Endodermal cell (in vitro differentiated cells): Measurements from ENCODE around the gene MKLN1. TPM values are rescaled to one million over a fixed set of nuclear protein-coding genes. Genes with fewer than 3 reads are reported as not detected.

Experiments used
- DNase-seq: peaks from one replicate; pipeline ENCODE4 v3.0.0-alpha.2; 2017
- H3K27ac ChIP-seq: 2 replicates; pipeline ENCODE4 v1.5.1; 2013; ENCODE audit warnings: mild to moderate bottlenecking, low read depth, low read length, moderate library complexity
- H3K27me3 ChIP-seq: 2 replicates; pipeline ENCODE4 v1.6.1; 2013; ENCODE audit warnings: mild to moderate bottlenecking, low read length, moderate library complexity; ENCODE audit not compliant: insufficient read depth, control insufficient read depth, poor library complexity, severe bottlenecking
- H3K36me3 ChIP-seq: 2 replicates; pipeline ENCODE4 v1.7.0; 2013; ENCODE audit warnings: mild to moderate bottlenecking, low read length, moderate library complexity; ENCODE audit not compliant: control insufficient read depth, insufficient read depth
- H3K4me1 ChIP-seq: one replicate; pipeline ENCODE4 v1.7.0; 2013; ENCODE audit warnings: low read length; ENCODE audit not compliant: control insufficient read depth, insufficient read depth
- H3K4me3 ChIP-seq: 2 replicates; pipeline ENCODE4 v1.5.1; 2013; ENCODE audit warnings: mild to moderate bottlenecking, low read length, moderate library complexity
- H3K9ac ChIP-seq: 2 replicates; pipeline ENCODE4 v1.6.1; 2013; ENCODE audit warnings: mild to moderate bottlenecking, low read length, moderate library complexity; ENCODE audit not compliant: poor library complexity, severe bottlenecking; ENCODE audit errors: extremely low read depth
- H3K9me3 ChIP-seq: 2 replicates; pipeline ENCODE4 v1.6.1; 2013; ENCODE audit warnings: mild to moderate bottlenecking, low read length, moderate library complexity; ENCODE audit not compliant: control insufficient read depth
- H3K27ac Mint-ChIP-seq: 2 replicates; pipeline ENCODE4 v1.8.0; 2020; ENCODE audit warnings: mixed read lengths
- H3K27me3 Mint-ChIP-seq: 2 replicates; pipeline ENCODE4 v1.8.0; 2021; ENCODE audit warnings: mild to moderate bottlenecking, mixed read lengths; ENCODE audit not compliant: insufficient read depth
- H3K36me3 Mint-ChIP-seq: 2 replicates; pipeline ENCODE4 v1.8.0; 2020; ENCODE audit warnings: low read depth, mixed read lengths
- H3K4me1 Mint-ChIP-seq: 2 replicates; pipeline ENCODE4 v1.8.0; 2020; ENCODE audit warnings: mixed read lengths
- H3K4me3 Mint-ChIP-seq: 2 replicates; pipeline ENCODE4 v1.8.0; 2020; ENCODE audit warnings: mild to moderate bottlenecking, moderate library complexity, mixed read lengths
- H3K9me3 Mint-ChIP-seq: 2 replicates; pipeline ENCODE4 v1.8.0; 2020; ENCODE audit warnings: mild to moderate bottlenecking, mixed read lengths
- WGBS, 2 experiments: methylation state at CpG; one replicate each; pipeline versions ENCODE4 v1.1.5 to v1.1.7; 2013; ENCODE audit warnings: missing lambda C conversion rate in 2 of 2, mixed read lengths in 1 of 2; ENCODE audit not compliant: insufficient coverage in 1 of 2, insufficient read length in 1 of 2; 5-methylcytosine and 5-hydroxymethylcytosine counted together
- total RNA-seq, 2 donors: library from RNA; stranded (reverse); fragmentation: NEBNext Ultra II Directional in 1 of 2; extraction: Animal tissue kit (Norgen Biotek cat#: 25700) in 1 of 2; gene quantifications; 2 replicates in 1 of 2; 3 replicates in 1 of 2; pipeline ENCODE4 v1.2.1, GENCODE V29; 2021
- TF ChIP-seq, protein P1 (sequence below): fragments of 200-600 bp; sonication (generic); conservative IDR thresholded peaks from 2 replicates; pipeline ENCODE4 v1.5.0; 2021; ENCODE audit warnings: antibody characterized with exemption, mild to moderate bottlenecking

MKLN1 gene
- total RNA-seq, 2 donors from 2014 or later, result 69.3 to 71.8 TPM

DNA sequence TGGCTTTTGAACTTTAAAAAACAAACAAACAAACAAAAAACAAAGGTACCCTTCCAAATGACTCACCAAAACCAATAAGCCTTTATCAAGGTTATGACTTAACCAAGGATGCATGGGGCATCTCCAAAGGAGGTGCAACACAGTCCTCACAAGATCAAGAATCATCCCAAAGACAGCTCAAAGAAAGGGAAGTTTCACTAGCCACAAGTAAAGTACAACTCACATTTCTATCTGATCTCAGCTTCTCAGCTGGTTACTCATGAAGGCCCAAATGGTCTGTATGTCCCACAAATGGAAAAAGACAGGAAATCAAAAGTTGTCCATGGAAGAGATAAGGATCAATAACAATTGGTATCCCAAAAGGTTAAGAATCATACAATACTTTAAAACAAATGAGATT is 6.0 kb upstream of the MKLN1 start:
- Mint-ChIP-seq H3K4me1 (peaks cover 20% of the 10 kb centered on the region), H3K27me3 (no peaks in the 10 kb centered on the region), H3K36me3 (peaks cover 19% of the 10 kb centered on the region), H3K4me3 (no peak overlapping the region), H3K27ac (no peak overlapping the region), H3K9me3 (peaks cover 25% of the 10 kb centered on the region)
- Histone ChIP-seq H3K9me3 (peaks cover 15% of the 10 kb centered on the region), H3K27ac (no peak overlapping the region), H3K4me3 (no peak overlapping the region), H3K36me3 (no peaks in the 10 kb centered on the region), H3K4me1 (no peaks in the 10 kb centered on the region), H3K9ac (no peak overlapping the region), H3K27me3 (no peaks in the 10 kb centered on the region)
- TF ChIP-seq, protein P1, sequence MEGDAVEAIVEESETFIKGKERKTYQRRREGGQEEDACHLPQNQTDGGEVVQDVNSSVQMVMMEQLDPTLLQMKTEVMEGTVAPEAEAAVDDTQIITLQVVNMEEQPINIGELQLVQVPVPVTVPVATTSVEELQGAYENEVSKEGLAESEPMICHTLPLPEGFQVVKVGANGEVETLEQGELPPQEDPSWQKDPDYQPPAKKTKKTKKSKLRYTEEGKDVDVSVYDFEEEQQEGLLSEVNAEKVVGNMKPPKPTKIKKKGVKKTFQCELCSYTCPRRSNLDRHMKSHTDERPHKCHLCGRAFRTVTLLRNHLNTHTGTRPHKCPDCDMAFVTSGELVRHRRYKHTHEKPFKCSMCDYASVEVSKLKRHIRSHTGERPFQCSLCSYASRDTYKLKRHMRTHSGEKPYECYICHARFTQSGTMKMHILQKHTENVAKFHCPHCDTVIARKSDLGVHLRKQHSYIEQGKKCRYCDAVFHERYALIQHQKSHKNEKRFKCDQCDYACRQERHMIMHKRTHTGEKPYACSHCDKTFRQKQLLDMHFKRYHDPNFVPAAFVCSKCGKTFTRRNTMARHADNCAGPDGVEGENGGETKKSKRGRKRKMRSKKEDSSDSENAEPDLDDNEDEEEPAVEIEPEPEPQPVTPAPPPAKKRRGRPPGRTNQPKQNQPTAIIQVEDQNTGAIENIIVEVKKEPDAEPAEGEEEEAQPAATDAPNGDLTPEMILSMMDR, result no peak
- DNase-seq, result no peak

DNA sequence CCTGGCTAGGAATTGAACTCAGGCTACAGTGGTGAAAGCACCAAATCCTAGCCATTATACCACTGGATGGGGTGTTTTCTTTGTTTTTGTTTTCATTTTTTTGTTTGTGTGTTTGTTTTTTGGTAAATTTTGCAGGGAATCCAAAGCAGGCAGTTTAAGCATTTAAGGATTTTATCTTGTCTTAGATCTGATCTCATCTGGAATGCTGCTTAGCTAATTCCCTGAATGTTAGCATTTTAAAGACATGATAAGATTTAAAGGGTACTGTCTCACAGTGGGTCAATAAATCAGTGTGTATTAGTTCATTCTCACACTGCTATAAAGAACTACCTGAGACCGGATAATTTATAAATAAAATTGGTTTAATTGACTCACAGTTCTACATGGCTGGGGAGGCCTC is 5.6 kb upstream of the MKLN1 start:
- peaks cover 23% of the 10 kb centered on the region for H3K9me3 Mint-ChIP-seq
- no peaks in the 10 kb centered on the region for H3K27me3 ChIP-seq
- peaks cover 24% of the 10 kb centered on the region for H3K4me1 Mint-ChIP-seq
- peaks cover 17% of the 10 kb centered on the region for H3K36me3 Mint-ChIP-seq
- H3K4me1 ChIP-seq, result no peaks in the 10 kb centered on the region
- no peak overlapping the region for H3K4me3 Mint-ChIP-seq
- H3K27ac Mint-ChIP-seq, result no peak overlapping the region
- 82% methylated on average over 1 of the region's 1 CpG; no CpG with 5 or more reads in 1 of the 2 experiments for WGBS, 2 experiments
- H3K27ac ChIP-seq, result no peak overlapping the region
- H3K36me3 ChIP-seq, result no peaks in the 10 kb centered on the region
- H3K27me3 Mint-ChIP-seq, result no peaks in the 10 kb centered on the region
- no peak overlapping the region for H3K4me3 ChIP-seq
- DNase-seq, result no peak
- no peak overlapping the region for H3K9ac ChIP-seq
- H3K9me3 ChIP-seq, result peaks cover 15% of the 10 kb centered on the region
- TF ChIP-seq, protein P1, result no peak

GRCh38 chr7:131322861-131323260 is 4.8 kb upstream of the MKLN1 start:
- Histone ChIP-seq H3K9ac (no peak overlapping the region), H3K27ac (no peak overlapping the region), H3K36me3 (no peaks in the 10 kb centered on the region), H3K9me3 (peaks cover 15% of the 10 kb centered on the region), H3K4me1 (no peaks in the 10 kb centered on the region), H3K4me3 (no peak overlapping the region), H3K27me3 (no peaks in the 10 kb centered on the region)
- DNase-seq, result no peak
- Mint-ChIP-seq H3K4me1 (peaks cover 25% of the 10 kb centered on the region), H3K27me3 (no peaks in the 10 kb centered on the region), H3K9me3 (peaks cover 22% of the 10 kb centered on the region), H3K27ac (no peak overlapping the region), H3K36me3 (peaks cover 17% of the 10 kb centered on the region), H3K4me3 (no peak overlapping the region)
- TF ChIP-seq, protein P1, result no peak
- 88 to 95% methylated on average over 7 of the region's 7 CpGs for WGBS, 2 experiments
